Lung (tissue), 12 donors: ENCODE measurements around the gene GNAL. TPM values are rescaled to one million over a fixed set of nuclear protein-coding genes. Genes with fewer than 3 reads are reported as not detected.

Experiments
- ATAC-seq: fragments of 200-7000 bp; cut with Tn5 transposase; one replicate; pipeline ENCODE4 v1.9.1; 2020; ENCODE audit warnings: moderate number of reproducible peaks; ENCODE audit not compliant: insufficient read depth, low FRiP score
- DNase-seq, 3 donors: peaks; one replicate each; pipeline ENCODE4 v3.0.0-alpha.2; 2013 to 2017
- H3K27ac ChIP-seq, 2 donors: one replicate each; pipeline ENCODE4 v1.5.1; 2013; ENCODE audit warnings: mild to moderate bottlenecking in 2 of 2, moderate library complexity in 2 of 2, control low read depth in 1 of 2, inconsistent platforms in 1 of 2, low read depth in 1 of 2, low read length in 1 of 2
- H3K27me3 ChIP-seq, 3 donors: one replicate each; pipeline ENCODE4 v1.5.1; 2013; ENCODE audit warnings: low read length in 2 of 3; ENCODE audit not compliant: control insufficient read depth in 3 of 3, insufficient read depth in 3 of 3
- H3K36me3 ChIP-seq, 4 donors: one replicate each; pipeline ENCODE4 v1.5.1; 2013; ENCODE audit warnings: low read length in 4 of 4, mild to moderate bottlenecking in 1 of 4, moderate library complexity in 1 of 4; ENCODE audit not compliant: control insufficient read depth in 4 of 4, insufficient read depth in 4 of 4
- H3K4me1 ChIP-seq, 5 donors: one replicate each; pipeline ENCODE4 v1.5.1; 2013; ENCODE audit warnings: low read length in 5 of 5, mild to moderate bottlenecking in 2 of 5, moderate library complexity in 1 of 5; ENCODE audit not compliant: control insufficient read depth in 5 of 5, insufficient read depth in 5 of 5
- H3K4me3 ChIP-seq: one replicate; pipeline ENCODE4 v1.5.1; 2013; ENCODE audit warnings: mild to moderate bottlenecking, control low read depth, moderate library complexity
- H3K9ac ChIP-seq, 2 donors: one replicate each; pipeline ENCODE4 v1.5.1; 2013; ENCODE audit warnings: low read length in 2 of 2, control low read depth in 1 of 2; ENCODE audit not compliant: insufficient read depth in 1 of 2
- H3K9me3 ChIP-seq, 4 donors: one replicate each; pipeline ENCODE4 v1.5.1; 2013; ENCODE audit warnings: low read length in 3 of 4, mild to moderate bottlenecking in 1 of 4, moderate library complexity in 1 of 4; ENCODE audit not compliant: control insufficient read depth in 4 of 4, insufficient read depth in 3 of 4
- WGBS, 2 donors: extraction: QIAGEN DNeasy Blood & Tissue Kit; methylation state at CpG; one replicate each; pipeline ENCODE4 v1.1.7; 2013; 5-methylcytosine and 5-hydroxymethylcytosine counted together
- polyA plus RNA-seq, 2 donors: library from polyadenylated mRNA; stranded (reverse); fragments of 200-250 nt; gene quantifications; one replicate each; pipeline ENCODE4 v1.2.1, GENCODE V29; 2013
- total RNA-seq, 2 donors: library from RNA; depleted of rRNA in 1 of 2; stranded (reverse); fragments of >200 nt in 1 of 2; gene quantifications; one replicate each; pipeline ENCODE4 v1.2.1, GENCODE V29; 2014 to 2021
- TF ChIP-seq, protein P1 (sequence below): IDR thresholded peaks from 2 replicates; pipeline ENCODE4 v1.5.1; 2012; ENCODE audit warnings: mild to moderate bottlenecking; ENCODE audit errors: control extremely low read depth, extremely low read depth
- donor health status: control.
- donor health status: control.
- donor health status: Bipolar disorder and iron deficiency.
- donor health status: healthy.
- donor health status: DM: yes; HTN: yes; CAD: no.

Gene GNAL
- total and polyA plus RNA-seq, 4 donors = 0.49 to 3.7 (median 2.5) TPM

DNA sequence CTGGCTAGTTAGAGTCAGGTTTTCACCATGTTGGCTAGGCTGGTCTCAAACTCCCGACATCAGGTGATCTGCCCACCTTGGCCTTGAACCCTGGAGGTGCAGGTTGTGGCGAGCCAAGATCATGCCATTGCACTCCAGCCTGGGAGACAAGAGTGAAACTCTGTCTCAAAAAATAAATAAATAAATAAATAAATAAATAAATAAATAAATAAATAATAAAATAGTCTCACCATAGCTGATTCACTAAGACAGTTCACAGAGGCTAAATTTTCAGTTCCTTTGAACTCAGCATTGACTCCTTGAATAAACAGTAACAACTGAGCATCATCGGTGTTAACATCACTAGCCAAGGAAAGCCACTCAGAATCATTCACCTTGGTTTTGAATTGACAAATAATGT is 32.7 kb downstream of the GNAL start:
- DNase-seq = no peak
- Histone ChIP-seq H3K9ac (no peak overlapping the region), H3K4me1 (peaks cover 0 to 2% (median 0%) of the 10 kb centered on the region in 5 donors), H3K9me3 (no peaks in the 10 kb centered on the region), H3K4me3 (no peak overlapping the region), H3K27ac (no peak overlapping the region), H3K36me3 (no peaks in the 10 kb centered on the region), H3K27me3 (peaks cover 0 to 3% (median 0%) of the 10 kb centered on the region in 3 donors)
- TF ChIP-seq, protein P1, sequence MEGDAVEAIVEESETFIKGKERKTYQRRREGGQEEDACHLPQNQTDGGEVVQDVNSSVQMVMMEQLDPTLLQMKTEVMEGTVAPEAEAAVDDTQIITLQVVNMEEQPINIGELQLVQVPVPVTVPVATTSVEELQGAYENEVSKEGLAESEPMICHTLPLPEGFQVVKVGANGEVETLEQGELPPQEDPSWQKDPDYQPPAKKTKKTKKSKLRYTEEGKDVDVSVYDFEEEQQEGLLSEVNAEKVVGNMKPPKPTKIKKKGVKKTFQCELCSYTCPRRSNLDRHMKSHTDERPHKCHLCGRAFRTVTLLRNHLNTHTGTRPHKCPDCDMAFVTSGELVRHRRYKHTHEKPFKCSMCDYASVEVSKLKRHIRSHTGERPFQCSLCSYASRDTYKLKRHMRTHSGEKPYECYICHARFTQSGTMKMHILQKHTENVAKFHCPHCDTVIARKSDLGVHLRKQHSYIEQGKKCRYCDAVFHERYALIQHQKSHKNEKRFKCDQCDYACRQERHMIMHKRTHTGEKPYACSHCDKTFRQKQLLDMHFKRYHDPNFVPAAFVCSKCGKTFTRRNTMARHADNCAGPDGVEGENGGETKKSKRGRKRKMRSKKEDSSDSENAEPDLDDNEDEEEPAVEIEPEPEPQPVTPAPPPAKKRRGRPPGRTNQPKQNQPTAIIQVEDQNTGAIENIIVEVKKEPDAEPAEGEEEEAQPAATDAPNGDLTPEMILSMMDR = no peak
- 81 to 97% methylated on average over 3 of the region's 3 CpGs for WGBS, 2 donors
- no peak for ATAC-seq

DNA sequence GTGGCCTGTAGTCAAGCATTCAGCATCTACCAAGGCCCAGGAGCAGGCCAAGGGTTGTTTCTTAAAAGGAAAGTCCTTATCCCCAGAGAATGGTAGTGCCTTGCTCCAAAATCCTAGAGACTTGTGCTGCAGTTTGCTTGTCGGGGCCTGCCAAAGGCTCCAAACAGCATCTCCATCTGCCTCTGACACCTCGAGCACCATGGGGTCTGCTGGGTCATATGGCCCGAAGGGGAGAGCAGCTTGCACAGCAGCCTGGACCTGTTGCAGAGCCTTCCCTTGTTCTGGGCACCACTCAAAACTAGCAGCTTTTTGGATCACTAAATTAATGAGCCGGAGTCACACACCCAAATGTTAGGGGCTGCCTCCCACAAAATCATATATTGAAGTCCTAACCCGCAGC is 35.7 kb downstream of the GNAL start:
- H3K27me3 ChIP-seq = no peaks in the 10 kb centered on the region
- WGBS, 2 donors = 92 to 94% methylated on average over 5 of the region's 5 CpGs
- H3K4me3 ChIP-seq = no peak overlapping the region
- TF ChIP-seq, protein P1 = no peak
- H3K27ac ChIP-seq = no peak overlapping the region
- DNase-seq (no peak), ATAC-seq (no peak)
- no peaks in the 10 kb centered on the region for H3K36me3 ChIP-seq
- no peak overlapping the region for H3K9ac ChIP-seq
- no peaks in the 10 kb centered on the region for H3K4me1 ChIP-seq
- H3K9me3 ChIP-seq = no peaks in the 10 kb centered on the region

DNA sequence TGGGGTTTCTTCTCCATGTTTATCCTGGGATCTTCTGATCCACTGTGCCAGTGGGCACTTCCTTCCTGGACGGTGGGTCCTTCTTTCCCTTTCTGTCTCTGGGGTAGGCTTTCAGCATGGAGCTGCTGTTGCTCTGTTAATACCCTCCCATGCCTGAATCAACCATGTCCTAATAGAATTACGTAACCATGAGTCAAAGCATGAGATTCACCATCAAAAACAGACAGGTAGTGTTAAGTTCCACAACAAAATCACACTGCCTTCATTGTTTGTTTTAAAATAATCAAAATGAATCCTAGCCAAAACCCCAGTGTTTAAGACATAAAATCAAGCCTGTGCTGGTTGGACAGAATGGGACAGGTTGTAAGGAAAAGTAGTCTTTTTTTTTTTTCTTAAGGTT is 37.5 kb downstream of the GNAL start:
- Histone ChIP-seq H3K27me3 (peaks cover 0 to 7% (median 0%) of the 10 kb centered on the region in 3 donors), H3K27ac (no peak overlapping the region), H3K4me1 (no peaks in the 10 kb centered on the region), H3K36me3 (no peaks in the 10 kb centered on the region), H3K9me3 (no peaks in the 10 kb centered on the region), H3K9ac (no peak overlapping the region), H3K4me3 (no peak overlapping the region)
- 74 to 96% methylated on average over 2 of the region's 2 CpGs for WGBS, 2 donors
- DNase-seq (no peak), ATAC-seq (no peak)
- TF ChIP-seq, protein P1 = no peak

DNA sequence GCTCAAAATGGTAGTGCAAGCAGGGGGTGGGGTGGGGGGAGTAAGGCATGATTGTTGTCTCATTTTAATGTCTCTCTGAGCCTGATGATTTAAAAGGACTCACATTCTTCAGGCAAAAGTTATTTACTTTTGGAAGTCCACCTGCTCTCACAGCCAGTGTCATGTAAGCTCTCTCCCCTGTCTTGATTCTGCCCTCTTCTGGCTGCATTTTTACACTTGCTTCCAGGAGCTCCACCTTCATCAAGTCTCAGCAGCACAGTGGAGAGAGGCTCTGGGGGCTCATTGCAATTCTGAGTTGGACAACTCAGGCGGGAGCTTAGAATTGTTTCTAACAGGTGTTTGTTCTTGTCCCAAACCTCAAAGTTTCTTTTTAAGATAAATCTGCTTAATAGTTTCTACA is 39.2 kb downstream of the GNAL start:
- Histone ChIP-seq H3K4me1 (no peaks in the 10 kb centered on the region), H3K9ac (no peak overlapping the region), H3K27ac (no peak overlapping the region), H3K27me3 (peaks cover 0 to 16% (median 4%) of the 10 kb centered on the region in 3 donors), H3K36me3 (no peaks in the 10 kb centered on the region), H3K4me3 (no peak overlapping the region), H3K9me3 (no peaks in the 10 kb centered on the region)
- ATAC-seq = no peak
- TF ChIP-seq, protein P1 = no peak
- DNase-seq = peak in 1 of 3 donors; percentile 25
- WGBS, 2 donors = 48 to 56% methylated on average over 1 of the region's 1 CpG
